GM18909 (cell line): ENCODE results near the gene PIEZO1.
"Not testable (repeated sequence)": the region's sequence is repeated elsewhere in the genome, so short reads cannot be mapped to it uniquely, and the experiment has no call there.

Experiments used
- ATAC-seq: cut with Tn5 transposase; IDR thresholded peaks from one replicate; pipeline ENCODE4 v1.9.1; 2021; ENCODE audit warnings: mild to moderate bottlenecking; ENCODE audit not compliant: unreplicated experiment, poor library complexity

The PIEZO1 gene

GRCh38 chr16:88678224-88678979 lies 106.6 kb downstream of the PIEZO1 start:
- no peak for ATAC-seq

GRCh38 chr16:88677721-88678120 lies 107.3 kb downstream of the PIEZO1 start:
- no peak for ATAC-seq

GRCh38 chr16:88676502-88677242 lies 108.3 kb downstream of the PIEZO1 start:
- ATAC-seq: no peak

- ATAC-seq: no peak
Observed at GRCh38 chr16:88673716-88674379, 111.2 kb downstream of the PIEZO1 start.

GRCh38 chr16:88672776-88673175 lies 112.2 kb downstream of the PIEZO1 start:
- ATAC-seq: no peak

GRCh38 chr16:88671806-88672205 lies 113.2 kb downstream of the PIEZO1 start:
- no peak for ATAC-seq

GRCh38 chr16:88669980-88670379 lies 115.0 kb downstream of the PIEZO1 start:
- no peak for ATAC-seq

GRCh38 chr16:88669493-88669892 lies 115.5 kb downstream of the PIEZO1 start:
- ATAC-seq: not testable (repeated sequence)

GRCh38 chr16:88667461-88667860 lies 117.6 kb downstream of the PIEZO1 start:
- no peak for ATAC-seq

- no peak for ATAC-seq
Observed at GRCh38 chr16:88665570-88665969, 119.5 kb downstream of the PIEZO1 start.
